ENCODE measurements around the gene SKAP2. TPM values are rescaled to one million over a fixed set of nuclear protein-coding genes. Genes with fewer than 3 reads are reported as not detected.

The SKAP2 gene
- total RNA-seq, 8 experiments from 2014 or later = 34.0 to 91.7 (median 49.4) TPM

DNA sequence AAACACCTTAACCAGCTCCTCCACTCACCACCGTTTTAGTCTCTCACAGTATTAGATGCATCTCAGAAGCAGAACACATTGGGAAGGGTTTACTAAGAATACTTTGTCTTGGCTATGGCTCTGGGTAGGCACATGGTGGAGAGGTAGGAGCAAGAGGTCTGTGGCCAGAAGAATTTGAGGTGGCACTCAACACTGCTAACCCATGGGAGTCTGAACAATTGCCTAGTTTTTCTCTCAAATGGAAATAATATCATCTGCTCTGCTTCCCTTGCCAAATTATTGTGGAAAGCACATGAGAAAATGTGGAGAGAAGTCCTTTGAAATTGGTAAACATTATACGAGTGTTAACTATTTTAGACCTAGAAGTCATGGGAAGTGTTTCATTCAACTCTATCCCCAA lies 214.3 kb downstream of the SKAP2 start:
- Histone ChIP-seq H3K4me3 (no peak overlapping the region), H3K27ac (no peak overlapping the region), H3K4me1 (replicated peaks in 1 of 2) (peaks cover 43 to 90% of the 10 kb centered on the region in 2 donors)
- ATAC-seq (replicated peaks in 6 of 8) = no peak
- in situ Hi-C loops (cut with MboI; ENCODE audit: low pct_unique_long_range_greater_than_20kb in 2 of 9, low sequenced_read_pairs in 9 of 9, unreplicated experiment in 9 of 9) = loop anchor here in 8 of 9 experiments (10.0 to 25.0 kb wide), 6 partner anchors 135 to 763 kb away; no protein-coding TSS in a partner anchor
- 36 to 100% (median 91%) methylated on average over 1 to 2 of the region's 2 CpGs; no CpG with 5 or more reads in 2 of the 10 experiments for WGBS, 10 experiments

DNA sequence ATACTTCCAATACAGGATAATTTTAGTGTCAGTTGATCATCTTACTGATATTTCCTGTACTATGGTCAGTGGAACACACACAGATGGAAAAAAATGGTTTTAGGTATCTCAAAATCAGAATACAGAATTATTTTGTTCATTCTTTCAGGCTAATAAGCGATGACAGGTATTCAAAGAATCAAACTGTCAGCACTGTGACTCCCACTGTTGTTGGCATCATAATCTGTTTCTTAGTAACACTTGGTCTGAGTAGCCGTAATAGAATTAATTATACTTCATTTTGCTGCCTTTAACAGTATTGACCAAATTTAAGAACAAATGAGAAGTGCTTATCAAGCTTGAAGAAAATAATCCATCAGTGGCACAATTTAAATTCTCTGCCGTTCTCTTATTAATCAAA lies 215.0 kb downstream of the SKAP2 start:
- Histone ChIP-seq H3K4me1 (replicated peaks in 1 of 2) (peaks cover 37 to 85% of the 10 kb centered on the region in 2 donors), H3K27ac (no peak overlapping the region), H3K4me3 (no peak overlapping the region)
- WGBS, 10 experiments = 82 to 100% (median 89%) methylated on average over 1 to 3 of the region's 3 CpGs; no CpG with 5 or more reads in 2 of the 10 experiments
- ATAC-seq (replicated peaks in 6 of 8) = no peak
- in situ Hi-C loops (cut with MboI; ENCODE audit: low pct_unique_long_range_greater_than_20kb in 2 of 9, low sequenced_read_pairs in 9 of 9, unreplicated experiment in 9 of 9) = loop anchor here in 1 of 9 experiments (25.0 kb wide), 1 partner anchor 562 kb away; no protein-coding TSS in a partner anchor

- Histone ChIP-seq H3K4me1 (replicated peaks in 1 of 2) (peaks cover 29 to 78% of the 10 kb centered on the region in 2 donors), H3K4me3 (no peak overlapping the region), H3K27ac (no peak overlapping the region)
- in situ Hi-C loops (cut with MboI; ENCODE audit: low pct_unique_long_range_greater_than_20kb in 2 of 9, low sequenced_read_pairs in 9 of 9, unreplicated experiment in 9 of 9) = loop anchor here in 1 of 9 experiments (25.0 kb wide), 1 partner anchor 561 kb away; no protein-coding TSS in a partner anchor
- 30 to 100% (median 69%) methylated on average over 1 to 2 of the region's 2 CpGs for WGBS, 10 experiments
- peak in 3 of 8 experiments; percentile 21 to 73 (median 70) for ATAC-seq (replicated peaks in 6 of 8)
Measured at GRCh38 chr7:26648554-26648953, 215.8 kb downstream of the SKAP2 start.

- peak in 5 of 8 experiments; percentile 41 to 69 (median 53) for ATAC-seq (replicated peaks in 6 of 8)
- Histone ChIP-seq H3K27ac (no peak overlapping the region), H3K4me1 (replicated peaks in 1 of 2) (peaks cover 9 to 57% of the 10 kb centered on the region in 2 donors), H3K4me3 (no peak overlapping the region)
- in situ Hi-C loops (cut with MboI; ENCODE audit: low pct_unique_long_range_greater_than_20kb in 2 of 9, low sequenced_read_pairs in 9 of 9, unreplicated experiment in 9 of 9) = loop anchor here in 1 of 9 experiments (25.0 kb wide), 1 partner anchor 559 kb away; no protein-coding TSS in a partner anchor
- 75 to 100% (median 92%) methylated on average over 1 to 7 of the region's 7 CpGs; no CpG with 5 or more reads in 1 of the 10 experiments for WGBS, 10 experiments
Measured at GRCh38 chr7:26646336-26647048, 217.9 kb downstream of the SKAP2 start.

GRCh38 chr7:26645121-26645520 lies 219.3 kb downstream of the SKAP2 start:
- in situ Hi-C loops (cut with MboI; ENCODE audit: low pct_unique_long_range_greater_than_20kb in 2 of 9, low sequenced_read_pairs in 9 of 9, unreplicated experiment in 9 of 9) = loop anchor here in 1 of 9 experiments (25.0 kb wide), 1 partner anchor 558 kb away; no protein-coding TSS in a partner anchor
- no peak for ATAC-seq (replicated peaks in 6 of 8)
- peaks cover 7 to 43% of the 10 kb centered on the region in 2 donors for H3K4me1 ChIP-seq (replicated peaks in 1 of 2)
- H3K27ac ChIP-seq = no peak overlapping the region
- no peak overlapping the region for H3K4me3 ChIP-seq
- 20 to 100% (median 83%) methylated on average over 1 to 6 of the region's 6 CpGs; no CpG with 5 or more reads in 3 of the 10 experiments for WGBS, 10 experiments

DNA sequence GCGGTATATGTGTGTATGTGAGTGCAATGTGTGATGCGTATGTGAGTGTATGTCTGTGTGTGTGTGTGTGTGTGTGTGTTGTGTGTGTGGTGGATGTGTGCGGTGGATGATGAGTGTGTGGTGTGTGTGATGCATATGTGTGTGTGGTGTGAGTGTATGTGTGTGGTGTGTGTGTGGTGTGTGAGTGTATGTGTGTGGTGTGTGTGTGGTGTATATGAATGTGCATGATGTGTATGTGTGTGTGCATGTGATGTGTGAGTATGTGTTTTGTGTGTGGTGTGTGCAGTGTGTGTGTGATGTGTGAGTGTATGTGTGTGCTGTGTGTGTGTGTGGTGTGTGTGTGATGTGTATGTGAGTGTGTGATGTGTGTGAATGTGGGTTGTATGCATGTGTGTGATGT lies 222.0 kb downstream of the SKAP2 start:
- no peak overlapping the region for H3K4me3 ChIP-seq
- in situ Hi-C loops (cut with MboI; ENCODE audit: low pct_unique_long_range_greater_than_20kb in 2 of 9, low sequenced_read_pairs in 9 of 9, unreplicated experiment in 9 of 9) = loop anchor here in 1 of 9 experiments (25.0 kb wide), 1 partner anchor 555 kb away; no protein-coding TSS in a partner anchor
- H3K27ac ChIP-seq = no peak overlapping the region
- 90 to 100% methylated on average over 2 to 3 of the region's 3 CpGs; no CpG with 5 or more reads in 8 of the 10 experiments for WGBS, 10 experiments
- ATAC-seq (replicated peaks in 6 of 8) = no peak
- H3K4me1 ChIP-seq (replicated peaks in 1 of 2) = peaks cover 7 to 19% of the 10 kb centered on the region in 2 donors

GRCh38 chr7:26639695-26640094 lies 224.7 kb downstream of the SKAP2 start:
- H3K4me1 ChIP-seq (replicated peaks in 1 of 2) = peaks cover 0 to 3% of the 10 kb centered on the region in 2 donors
- WGBS, 10 experiments = 80 to 100% (median 90%) methylated on average over 1 to 3 of the region's 5 CpGs; no CpG with 5 or more reads in 6 of the 10 experiments
- H3K4me3 ChIP-seq = no peak overlapping the region
- ATAC-seq (replicated peaks in 6 of 8) = no peak
- in situ Hi-C loops (cut with MboI; ENCODE audit: low pct_unique_long_range_greater_than_20kb in 2 of 9, low sequenced_read_pairs in 9 of 9, unreplicated experiment in 9 of 9) = loop anchor here in 1 of 9 experiments (25.0 kb wide), 1 partner anchor 552 kb away; no protein-coding TSS in a partner anchor
- no peak overlapping the region for H3K27ac ChIP-seq

- H3K4me3 ChIP-seq = no peak overlapping the region
- H3K27ac ChIP-seq = no peak overlapping the region
- 25 to 100% (median 97%) methylated on average over 1 to 4 of the region's 4 CpGs; no CpG with 5 or more reads in 3 of the 10 experiments for WGBS, 10 experiments
- no peaks in the 10 kb centered on the region for H3K4me1 ChIP-seq (replicated peaks in 1 of 2)
- ATAC-seq (replicated peaks in 6 of 8) = no peak
- in situ Hi-C loops (cut with MboI; ENCODE audit: low pct_unique_long_range_greater_than_20kb in 2 of 9, low sequenced_read_pairs in 9 of 9, unreplicated experiment in 9 of 9) = loop anchor here in 1 of 9 experiments (25.0 kb wide), 1 partner anchor 552 kb away; no protein-coding TSS in a partner anchor
Measured at GRCh38 chr7:26639111-26639510, 225.3 kb downstream of the SKAP2 start.

DNA sequence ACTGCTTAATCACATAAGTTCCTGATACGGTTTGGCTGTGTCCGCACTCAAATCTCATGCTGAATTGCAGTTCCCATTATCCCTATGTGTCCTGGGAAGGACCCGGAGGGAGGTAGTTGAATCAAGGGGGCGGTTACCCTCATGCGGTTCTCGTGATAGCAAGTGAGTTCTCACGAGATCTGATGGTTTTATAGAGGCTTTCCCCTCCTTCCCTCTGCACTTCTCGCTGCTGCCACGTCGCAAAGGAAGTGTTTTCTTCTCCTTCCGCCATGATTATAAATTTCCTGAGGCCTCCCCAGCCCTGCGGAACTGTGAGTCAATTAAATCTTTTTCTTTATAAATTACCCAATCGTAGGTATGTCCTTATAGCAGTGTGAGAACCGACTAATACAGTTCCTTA lies 226.2 kb downstream of the SKAP2 start:
- WGBS, 10 experiments = 0 to 100% (median 82%) methylated on average over 1 to 10 of the region's 14 CpGs
- H3K4me3 ChIP-seq = no peak overlapping the region
- in situ Hi-C loops (cut with MboI; ENCODE audit: low pct_unique_long_range_greater_than_20kb in 2 of 9, low sequenced_read_pairs in 9 of 9, unreplicated experiment in 9 of 9) = loop anchor here in 1 of 9 experiments (25.0 kb wide), 1 partner anchor 551 kb away; no protein-coding TSS in a partner anchor

GRCh38 chr7:26637610-26638009 lies 226.8 kb downstream of the SKAP2 start:
- no peak for ATAC-seq (replicated peaks in 6 of 8)
- 32 to 84% (median 62%) methylated on average over 1 to 6 of the region's 6 CpGs for WGBS, 10 experiments
- Histone ChIP-seq H3K27ac (no peak overlapping the region), H3K4me1 (replicated peaks in 1 of 2) (no peaks in the 10 kb centered on the region), H3K4me3 (no peak overlapping the region)
- in situ Hi-C loops (cut with MboI; ENCODE audit: low pct_unique_long_range_greater_than_20kb in 2 of 9, low sequenced_read_pairs in 9 of 9, unreplicated experiment in 9 of 9) = loop anchor here in 1 of 9 experiments (25.0 kb wide), 1 partner anchor 550 kb away; no protein-coding TSS in a partner anchor

More for the DNA sequence above, 226.2 kb downstream of the SKAP2 start:
- Histone ChIP-seq H3K4me1 (replicated peaks in 1 of 2) (no peaks in the 10 kb centered on the region), H3K27ac (no peak overlapping the region)
- ATAC-seq (replicated peaks in 6 of 8) = no peak

- H3K4me1 ChIP-seq (replicated peaks in 1 of 2) = no peaks in the 10 kb centered on the region
- no peak for ATAC-seq (replicated peaks in 6 of 8)
- H3K4me3 ChIP-seq = no peak overlapping the region
- no peak overlapping the region for H3K27ac ChIP-seq
- in situ Hi-C loops (cut with MboI; ENCODE audit: low pct_unique_long_range_greater_than_20kb in 2 of 9, low sequenced_read_pairs in 9 of 9, unreplicated experiment in 9 of 9) = loop anchor here in 1 of 9 experiments (25.0 kb wide), 1 partner anchor 550 kb away; no protein-coding TSS in a partner anchor
- 43 to 100% (median 55%) methylated on average over 1 to 3 of the region's 3 CpGs; no CpG with 5 or more reads in 3 of the 10 experiments for WGBS, 10 experiments
Measured at GRCh38 chr7:26636808-26637207, 227.6 kb downstream of the SKAP2 start.

DNA sequence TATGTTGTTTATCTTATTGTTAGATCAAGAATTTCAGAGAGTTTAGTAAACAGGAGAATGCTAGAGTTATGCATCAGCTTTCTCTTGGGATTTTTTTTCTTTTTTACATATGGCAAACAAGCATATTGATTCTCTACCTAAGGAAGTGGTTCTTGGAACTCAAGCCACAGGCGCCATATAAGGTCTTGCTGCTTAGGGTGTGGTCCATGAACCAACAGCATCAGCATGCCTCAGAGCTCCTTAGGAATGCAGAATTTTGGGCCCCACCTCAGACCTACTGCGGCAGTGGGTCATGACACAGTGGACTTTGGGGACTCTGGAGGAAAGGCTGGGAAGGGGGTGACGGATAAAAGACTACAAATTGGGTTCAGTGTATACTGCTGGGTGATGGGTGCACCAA lies 230.8 kb downstream of the SKAP2 start:
- WGBS, 10 experiments = 38 to 100% (median 98%) methylated on average over 1 to 3 of the region's 3 CpGs; no CpG with 5 or more reads in 2 of the 10 experiments
- Histone ChIP-seq H3K4me1 (replicated peaks in 1 of 2) (peaks cover 1 to 2% of the 10 kb centered on the region in 2 donors), H3K4me3 (no peak overlapping the region), H3K27ac (no peak overlapping the region)
- ATAC-seq (replicated peaks in 6 of 8) = peak in 3 of 8 experiments; percentile 61 to 99 (median 95)
- in situ Hi-C loops (cut with MboI; ENCODE audit: low pct_unique_long_range_greater_than_20kb in 2 of 9, low sequenced_read_pairs in 9 of 9, unreplicated experiment in 9 of 9) = loop anchor here in 1 of 9 experiments (25.0 kb wide), 1 partner anchor 546 kb away; no protein-coding TSS in a partner anchor

GRCh38 chr7:26631601-26632000 lies 232.8 kb downstream of the SKAP2 start:
- no peak for ATAC-seq (replicated peaks in 6 of 8)
- WGBS, 10 experiments = 20 to 100% (median 87%) methylated on average over 1 to 4 of the region's 6 CpGs; no CpG with 5 or more reads in 2 of the 10 experiments

More at GRCh38 chr7:26631601-26632000, 232.8 kb downstream of the SKAP2 start:
- H3K4me3 ChIP-seq = no peak overlapping the region
- no peak overlapping the region for H3K27ac ChIP-seq
- H3K4me1 ChIP-seq (replicated peaks in 1 of 2) = peaks cover 14 to 15% of the 10 kb centered on the region in 2 donors
- in situ Hi-C loops (cut with MboI; ENCODE audit: low pct_unique_long_range_greater_than_20kb in 2 of 9, low sequenced_read_pairs in 9 of 9, unreplicated experiment in 9 of 9) = loop anchor here in 1 of 9 experiments (25.0 kb wide), 1 partner anchor 544 kb away; no protein-coding TSS in a partner anchor

Measured in motor neuron (in vitro differentiated cells).